Stimulated activated CD4-positive, alpha-beta T cell treated with anti-CD3 and anti-CD28 coated beads, TNF-alpha, amount 100 ng/mL, for 1 hour (primary cell): ENCODE measurements around the gene ADIRF.
"Not testable (repeated sequence)": the region's sequence is repeated elsewhere in the genome, so short reads cannot be mapped to it uniquely, and the experiment has no call there.

Experiments used
- DNase-seq, 3 donors: peaks; one replicate each; pipeline ENCODE4 v3.0.0-alpha.2; 2020; ENCODE audit warnings: low read depth in 3 of 3, low spot score in 1 of 3

Gene ADIRF

DNA sequence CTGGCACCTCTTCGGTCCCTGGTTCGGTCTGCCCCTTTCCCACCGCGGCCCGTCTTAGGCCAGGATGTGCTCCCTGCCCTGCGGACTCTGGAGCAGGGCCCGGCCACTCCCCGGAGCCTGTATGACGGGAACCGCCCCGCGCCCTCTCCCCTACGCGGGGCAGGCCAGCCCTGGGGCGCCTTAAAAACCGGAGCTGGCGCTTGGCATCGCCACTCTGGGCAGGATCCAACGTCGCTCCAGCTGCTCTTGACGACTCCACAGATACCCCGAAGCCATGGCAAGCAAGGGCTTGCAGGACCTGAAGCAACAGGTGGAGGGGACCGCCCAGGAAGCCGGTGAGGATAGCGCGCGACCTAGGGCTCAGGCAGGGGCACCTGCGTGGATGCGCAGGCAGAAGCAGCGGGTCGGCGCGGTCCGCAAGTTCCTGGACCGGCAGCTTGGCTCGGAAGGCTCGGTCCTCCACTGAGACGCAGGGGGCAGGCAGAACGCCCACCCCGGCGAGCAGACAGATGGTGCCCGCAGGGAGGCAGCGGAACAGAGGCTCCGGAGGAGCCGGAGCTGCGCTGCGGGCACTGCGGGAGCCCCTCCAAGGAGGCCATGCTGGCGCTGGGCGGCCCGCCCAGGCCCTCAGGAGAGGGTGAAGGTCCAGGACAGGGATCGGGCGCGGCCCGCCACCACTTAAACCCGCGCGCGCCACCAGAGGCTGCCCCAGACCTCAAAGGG lies at the start of gene ADIRF:
TSS of gene ADIRF (plus strand) at position 212 of the 723 bp plus-strand sequence. CDS start at position 275, 63 bp downstream.
- no peak for DNase-seq

DNA sequence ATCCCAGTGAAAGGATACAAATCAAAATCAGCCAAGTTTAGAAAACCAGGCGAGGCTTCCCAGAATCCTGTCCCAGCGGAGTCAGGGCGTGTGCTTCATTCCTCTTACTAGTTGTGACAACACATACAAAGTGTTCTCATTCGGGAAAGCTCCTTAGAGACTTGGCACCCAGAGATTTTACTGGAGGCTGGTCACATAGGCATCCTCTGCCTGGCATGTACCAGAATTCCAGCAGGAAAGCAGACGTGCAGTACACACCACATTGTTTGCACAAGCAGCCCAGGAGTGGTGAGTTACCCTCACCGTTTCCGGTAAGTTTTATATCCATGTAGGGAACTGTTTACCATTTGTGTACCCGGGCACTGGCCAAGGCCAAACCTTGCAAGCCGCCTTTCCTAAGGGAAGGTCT lies 45.7 kb upstream of the ADIRF start:
- DNase-seq: no peak

DNA sequence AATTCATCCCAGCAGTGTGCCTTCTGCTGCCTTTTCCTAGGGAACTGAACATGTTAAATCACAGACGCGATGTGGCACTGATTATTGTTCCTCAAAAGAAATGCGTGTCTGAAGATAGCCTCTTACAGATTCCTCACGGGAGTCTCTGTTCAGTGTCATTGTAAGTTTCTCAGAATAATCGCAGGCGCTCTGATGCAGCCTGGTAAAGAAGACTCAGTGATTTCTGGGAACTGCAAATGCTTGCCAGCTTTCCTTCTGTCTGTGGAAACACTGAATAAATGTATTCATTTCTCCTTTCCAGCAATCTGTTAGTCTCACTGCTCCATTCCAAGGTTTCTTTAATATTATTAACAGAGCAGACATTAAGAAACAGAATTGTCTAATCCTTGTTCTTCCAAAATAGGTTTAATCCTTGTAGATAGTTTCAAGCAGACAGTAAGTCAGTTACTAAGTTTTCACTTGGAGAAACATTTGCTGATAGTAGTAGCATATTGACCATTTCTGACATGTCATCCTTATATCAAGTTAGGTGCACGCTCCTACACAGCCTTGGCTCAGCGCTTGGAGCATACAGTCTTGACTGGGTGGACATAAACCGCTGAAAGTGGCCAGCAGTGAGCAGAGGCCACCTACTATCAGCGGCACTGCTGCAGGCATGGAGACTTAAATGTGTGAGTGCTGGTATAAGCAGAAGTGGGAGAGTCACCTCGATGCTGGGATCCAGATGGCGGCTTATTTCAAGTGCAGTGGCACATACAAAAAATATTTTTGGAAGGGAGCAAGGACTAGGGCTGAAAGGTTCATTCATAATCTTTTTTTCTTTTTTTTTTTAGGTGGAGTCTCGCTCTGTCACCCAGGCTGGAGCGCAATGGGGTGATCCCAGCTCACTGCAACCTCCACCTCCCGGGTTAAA lies 38.6 kb upstream of the ADIRF start:
- no peak for DNase-seq

GRCh38 chr10:86931872-86932271 lies 36.4 kb upstream of the ADIRF start:
- no peak for DNase-seq

GRCh38 chr10:86932674-86933073 lies 35.6 kb upstream of the ADIRF start:
- no peak for DNase-seq

GRCh38 chr10:86934162-86934711 lies 34.0 kb upstream of the ADIRF start:
- not testable (repeated sequence) for DNase-seq

DNA sequence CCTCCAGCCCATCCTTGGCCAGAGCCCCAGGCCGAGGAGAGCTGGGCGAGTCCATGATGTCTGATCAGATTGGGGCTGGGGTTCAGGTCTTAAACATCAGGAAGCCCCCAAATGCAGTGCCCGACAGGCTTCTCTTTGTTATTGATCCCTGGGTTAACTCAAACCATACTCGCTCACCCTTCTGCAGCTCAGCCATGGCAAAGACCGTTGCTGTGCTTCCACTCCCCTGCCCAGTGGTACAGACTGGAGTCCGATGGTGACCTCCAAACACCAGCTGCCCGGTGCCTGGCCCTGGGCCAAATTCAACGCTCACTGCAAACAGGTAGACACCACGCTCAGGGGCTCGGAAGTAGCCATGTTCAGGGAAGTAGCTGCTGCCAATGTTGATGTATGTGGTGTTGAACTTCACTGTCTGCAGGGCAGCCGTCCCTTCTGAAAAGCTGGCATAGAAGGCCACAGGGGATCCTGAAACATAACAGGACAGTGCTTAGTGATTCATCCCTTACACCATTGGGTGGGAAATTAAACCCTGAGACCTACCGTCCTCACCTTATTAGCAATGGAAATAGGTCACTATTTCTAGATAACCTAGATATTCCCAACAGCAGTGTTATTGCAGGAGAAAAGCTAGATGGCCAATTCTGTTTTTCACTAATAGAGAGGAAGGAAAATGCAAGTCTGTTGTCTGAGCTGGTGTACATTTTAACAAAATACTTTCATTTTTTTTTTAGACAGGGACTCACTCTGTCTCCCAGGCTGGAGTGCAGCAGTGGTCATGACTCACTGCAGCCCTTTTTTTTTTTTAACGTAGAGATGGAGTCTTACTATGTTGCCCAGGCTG lies 31.4 kb upstream of the ADIRF start:
- no peak for DNase-seq

DNA sequence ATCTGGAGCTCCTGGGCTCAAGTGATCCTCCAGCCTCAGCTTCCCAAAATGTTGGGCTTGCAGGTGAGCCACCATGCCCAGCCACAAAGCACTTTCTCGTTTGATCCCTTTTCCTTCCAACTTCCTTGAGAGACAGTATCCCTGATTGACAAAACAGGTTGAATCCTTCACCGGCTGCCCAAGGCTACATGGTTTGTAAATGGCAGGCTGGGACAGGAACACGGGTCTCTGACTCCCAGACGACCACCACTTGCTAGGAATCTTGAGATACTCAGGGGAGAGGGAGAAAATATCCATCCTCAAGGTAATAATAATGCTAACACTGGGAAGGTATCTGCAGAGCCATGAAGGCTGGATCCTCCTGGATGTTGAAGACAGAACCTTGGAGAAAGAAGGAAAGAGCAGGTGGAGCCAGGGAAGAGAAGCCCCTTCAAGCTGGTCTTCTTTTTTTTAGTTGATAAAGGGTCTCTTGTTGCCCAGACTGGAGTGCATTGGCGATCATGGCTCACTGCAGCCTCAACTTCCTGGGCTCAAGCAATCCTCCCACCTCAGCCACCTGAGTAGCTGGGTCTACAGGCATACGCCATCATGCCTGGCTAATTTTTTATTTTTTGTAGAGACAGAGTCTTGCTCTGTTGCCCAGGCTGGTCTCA lies 30.7 kb upstream of the ADIRF start:
- no peak for DNase-seq

DNA sequence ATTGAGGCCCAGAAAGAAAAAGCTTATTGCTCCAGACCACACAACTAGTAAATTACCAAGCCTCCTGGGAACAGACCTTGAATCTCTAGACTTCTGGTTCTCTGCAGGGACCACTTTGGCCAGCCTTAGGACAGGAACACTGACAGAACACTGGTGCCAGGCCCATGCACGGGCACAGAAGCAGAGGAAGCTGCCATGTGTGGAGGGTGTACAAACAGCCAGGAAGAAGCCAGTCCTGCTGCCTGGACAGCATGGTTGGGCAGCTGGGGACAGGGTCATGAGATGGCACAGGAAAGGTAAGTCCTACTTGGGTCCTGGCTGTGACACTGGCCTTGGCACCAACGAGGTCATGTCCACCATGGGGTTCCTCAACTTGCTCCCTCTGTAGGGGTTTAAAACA lies 30.0 kb upstream of the ADIRF start:
- DNase-seq: no peak

DNA sequence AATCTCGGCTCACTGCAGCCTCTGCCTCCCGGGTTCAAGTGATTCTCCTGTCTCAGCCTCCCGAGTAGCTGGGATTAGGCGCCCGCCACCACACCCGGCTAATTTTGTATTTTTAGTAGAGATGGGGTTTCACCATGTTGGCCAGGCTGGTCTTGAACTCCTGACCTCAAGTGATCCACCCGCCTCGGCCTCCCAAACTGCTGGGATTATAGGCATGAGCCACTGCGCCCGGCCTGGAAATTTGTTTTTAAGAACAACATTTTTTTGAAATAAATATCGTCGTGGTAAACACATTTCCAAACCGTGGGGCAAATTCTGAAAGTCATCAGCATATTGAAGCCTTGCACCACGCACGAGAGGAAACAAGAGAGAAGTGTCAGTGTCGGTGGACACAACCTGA lies 28.2 kb upstream of the ADIRF start:
- not testable (repeated sequence) for DNase-seq

DNA sequence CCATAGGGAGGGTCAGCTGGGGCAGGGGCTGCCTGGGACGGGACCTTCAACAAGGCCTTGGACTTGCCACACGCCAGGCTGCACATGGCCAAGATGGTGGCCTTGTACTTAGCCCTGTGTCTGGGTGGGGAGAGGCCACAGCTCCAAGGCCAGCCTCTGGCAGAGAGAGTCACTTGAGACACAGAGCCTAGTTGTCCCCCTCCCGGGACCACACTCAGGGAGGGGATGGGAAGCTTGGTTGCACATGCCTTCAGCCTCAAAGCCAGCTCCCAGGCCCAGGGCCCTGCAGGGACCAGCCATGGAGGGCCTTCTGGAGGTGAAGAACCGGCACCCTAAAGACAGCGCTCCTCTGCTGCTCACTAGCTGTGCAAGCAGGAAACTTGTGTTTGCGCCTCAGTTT lies 27.6 kb upstream of the ADIRF start:
- no peak for DNase-seq

GRCh38 chr10:86941426-86941825 lies 26.9 kb upstream of the ADIRF start:
- no peak for DNase-seq

- DNase-seq: no peak
These were observed 26.3 kb upstream of the ADIRF start for GRCh38 chr10:86941991-86942421.

- no peak for DNase-seq
These were observed 25.6 kb upstream of the ADIRF start for GRCh38 chr10:86942441-86943315.

DNA sequence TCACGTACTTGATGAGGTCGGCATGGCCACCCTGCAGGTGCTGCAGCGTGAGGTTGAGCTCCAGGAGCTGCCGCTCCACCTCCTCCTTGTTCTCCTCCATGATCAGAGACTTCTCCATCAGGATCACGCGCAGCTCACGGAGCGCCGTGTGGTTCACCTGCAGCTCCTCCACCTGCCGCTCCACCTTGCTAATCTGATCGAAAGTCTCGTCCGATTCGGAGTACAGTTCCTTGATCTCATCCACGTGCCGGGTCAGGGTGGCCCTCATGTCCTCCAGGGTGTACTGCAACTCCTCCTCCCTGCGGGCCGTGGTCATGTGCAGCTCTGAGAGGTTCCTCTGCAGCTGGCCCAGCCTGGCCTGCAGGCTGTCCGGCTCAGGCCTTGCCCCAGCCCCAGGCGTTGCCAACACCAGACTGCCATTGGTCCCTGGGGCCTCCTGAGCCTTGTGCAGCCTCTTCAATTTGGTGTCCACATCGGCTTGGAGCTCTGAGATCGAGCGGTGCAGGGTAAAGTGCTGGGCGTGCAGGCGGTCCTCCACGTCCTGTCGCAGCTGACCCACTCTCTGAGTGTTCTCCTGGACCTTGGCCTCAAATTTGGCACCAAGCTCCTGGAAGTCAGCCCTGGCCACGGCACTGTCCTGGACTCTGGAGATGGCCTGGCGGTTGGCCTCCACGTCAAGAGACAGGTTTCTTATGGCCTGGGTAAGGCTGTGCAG lies 24.8 kb upstream of the ADIRF start:
- no peak for DNase-seq

GRCh38 chr10:86944031-86944419 lies 24.3 kb upstream of the ADIRF start:
- DNase-seq: no peak

DNA sequence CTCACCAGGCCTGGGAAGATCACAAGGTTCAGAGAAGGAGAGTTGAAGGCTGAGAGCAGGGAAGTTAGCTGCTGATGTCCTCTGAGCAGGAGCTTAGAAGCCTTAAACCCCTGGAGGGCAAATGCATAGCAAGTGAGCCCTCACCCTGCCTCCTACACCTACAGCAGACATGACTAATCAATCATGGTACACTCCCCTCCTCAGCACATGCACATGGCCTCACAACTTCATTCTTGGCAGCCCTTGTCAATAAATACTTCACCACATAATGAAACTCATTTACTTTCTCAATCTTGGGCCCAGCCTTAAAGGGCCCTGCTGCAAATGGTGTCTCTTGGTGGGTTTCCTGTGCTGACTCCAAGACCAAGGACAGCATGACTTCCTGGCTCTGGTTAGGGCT lies 23.8 kb upstream of the ADIRF start:
- no peak for DNase-seq

DNA sequence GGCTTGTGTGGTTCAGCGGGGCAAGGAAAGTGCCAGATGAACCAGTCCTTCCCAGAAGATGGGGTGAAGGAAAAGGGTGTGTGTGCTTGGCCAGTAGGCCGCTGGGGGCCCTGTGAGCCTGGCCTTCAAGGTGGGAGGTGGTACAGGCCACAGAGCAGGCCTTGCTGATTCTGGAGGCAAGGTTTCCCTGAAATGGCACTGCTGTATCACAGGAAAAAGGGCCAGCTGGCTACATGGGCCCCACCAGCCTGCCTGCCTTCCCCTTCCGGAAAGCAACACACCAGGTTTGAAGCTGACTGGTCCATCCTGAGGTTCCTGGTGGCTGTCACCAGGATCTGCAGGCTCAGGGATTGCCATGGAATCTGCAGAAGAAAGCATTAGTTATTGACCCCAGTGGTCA lies 23.4 kb upstream of the ADIRF start:
- no peak for DNase-seq
